CD4-positive, alpha-beta T cell treated with Interleukin-4 for 4 hours (primary cell): ENCODE data around the gene TMPRSS12.
"Not testable (repeated sequence)": the region's sequence is repeated elsewhere in the genome, so short reads cannot be mapped to it uniquely, and the experiment has no call there.

Experiments
- DNase-seq: peaks from one replicate; pipeline ENCODE4 v3.0.0-alpha.2; 2020

Gene TMPRSS12

GRCh38 chr12:50859621-50860310 lies 17.0 kb downstream of the TMPRSS12 start:
- DNase-seq: no peak

- no peak for DNase-seq
Observed at GRCh38 chr12:50862316-50862715, 19.6 kb downstream of the TMPRSS12 start.

- DNase-seq: no peak
Observed at GRCh38 chr12:50865266-50865665, 22.5 kb downstream of the TMPRSS12 start.

GRCh38 chr12:50868881-50869280 lies 26.2 kb downstream of the TMPRSS12 start:
- not testable (repeated sequence) for DNase-seq

- DNase-seq: no peak
Observed at GRCh38 chr12:50882563-50882962, 39.8 kb downstream of the TMPRSS12 start.

GRCh38 chr12:50887191-50887590 lies 44.5 kb downstream of the TMPRSS12 start:
- no peak for DNase-seq

GRCh38 chr12:50888666-50889065 lies 45.9 kb downstream of the TMPRSS12 start:
- DNase-seq: no peak

GRCh38 chr12:50894241-50894640 lies 51.5 kb downstream of the TMPRSS12 start:
- no peak for DNase-seq

GRCh38 chr12:50901685-50902113 lies 59.0 kb downstream of the TMPRSS12 start:
- no peak for DNase-seq

GRCh38 chr12:50908479-50908878 lies 65.8 kb downstream of the TMPRSS12 start:
- DNase-seq: not testable (repeated sequence)

- not testable (repeated sequence) for DNase-seq
Observed at GRCh38 chr12:50912361-50912760, 69.6 kb downstream of the TMPRSS12 start.

GRCh38 chr12:50913224-50913623 lies 70.5 kb downstream of the TMPRSS12 start:
- no peak for DNase-seq

GRCh38 chr12:50914872-50915484 lies 72.3 kb downstream of the TMPRSS12 start:
- no peak for DNase-seq

- DNase-seq: no peak
Observed at GRCh38 chr12:50916292-50916691, 73.6 kb downstream of the TMPRSS12 start.

- DNase-seq: no peak
Observed at GRCh38 chr12:50918584-50919316, 76.0 kb downstream of the TMPRSS12 start.

- DNase-seq: no peak
Observed at GRCh38 chr12:50922820-50923219, 80.1 kb downstream of the TMPRSS12 start.

GRCh38 chr12:50923361-50924130 lies 80.8 kb downstream of the TMPRSS12 start:
- no peak for DNase-seq

GRCh38 chr12:50924131-50924438 lies 81.4 kb downstream of the TMPRSS12 start:
- DNase-seq: no peak

GRCh38 chr12:50924439-50925341 lies 82.0 kb downstream of the TMPRSS12 start:
- DNase-seq: peak; percentile 51

GRCh38 chr12:50925342-50925651 lies 82.6 kb downstream of the TMPRSS12 start:
- DNase-seq: no peak

- DNase-seq: no peak
Observed at GRCh38 chr12:50925920-50926319, 83.2 kb downstream of the TMPRSS12 start.

GRCh38 chr12:50926415-50926814 lies 83.7 kb downstream of the TMPRSS12 start:
- no peak for DNase-seq
